Measurements from ENCODE around the gene SLC6A3.

DNA sequence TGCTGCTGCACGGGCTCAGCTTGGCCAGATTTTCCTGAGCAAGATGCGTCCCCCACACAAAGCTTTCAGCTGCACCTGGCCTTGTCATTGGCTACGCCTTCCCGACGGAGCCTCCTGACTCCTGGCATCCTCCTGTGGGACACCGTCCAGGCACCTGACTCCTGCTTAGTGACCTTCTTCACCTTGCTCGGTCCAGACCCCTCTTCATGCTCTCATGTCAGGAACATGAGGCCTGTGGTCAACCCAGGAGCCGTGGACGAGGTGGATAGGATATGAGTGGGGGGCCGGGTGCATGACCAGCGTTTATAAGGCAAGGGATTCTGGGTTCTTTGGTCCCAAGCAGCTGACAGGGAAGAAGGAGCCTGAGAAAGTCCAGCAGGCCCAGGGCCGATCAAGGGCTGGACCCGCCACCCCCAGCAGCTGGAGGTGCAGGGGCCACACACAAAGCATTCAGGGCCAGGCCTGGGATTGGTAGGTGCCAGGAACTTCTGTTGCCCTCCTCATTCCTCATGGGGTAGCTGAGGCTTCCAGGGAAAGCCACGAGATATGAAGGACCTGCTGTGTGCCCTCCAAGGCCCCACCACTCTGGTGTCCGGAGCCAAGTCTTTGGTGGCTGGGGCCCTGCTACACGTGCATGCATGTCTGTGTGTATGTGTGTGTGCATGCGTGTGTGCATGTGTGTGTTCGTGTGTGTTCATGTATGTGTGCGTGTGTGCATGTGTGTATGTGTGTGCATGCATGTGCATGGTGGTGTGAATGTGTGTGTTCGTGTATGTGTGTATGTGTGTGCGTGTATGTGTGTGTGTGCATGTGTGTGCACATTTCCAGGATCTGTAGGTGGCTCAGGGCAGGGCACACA lies 34.9 kb downstream of the SLC6A3 start:
- TF ChIP-seq, protein P1, sequence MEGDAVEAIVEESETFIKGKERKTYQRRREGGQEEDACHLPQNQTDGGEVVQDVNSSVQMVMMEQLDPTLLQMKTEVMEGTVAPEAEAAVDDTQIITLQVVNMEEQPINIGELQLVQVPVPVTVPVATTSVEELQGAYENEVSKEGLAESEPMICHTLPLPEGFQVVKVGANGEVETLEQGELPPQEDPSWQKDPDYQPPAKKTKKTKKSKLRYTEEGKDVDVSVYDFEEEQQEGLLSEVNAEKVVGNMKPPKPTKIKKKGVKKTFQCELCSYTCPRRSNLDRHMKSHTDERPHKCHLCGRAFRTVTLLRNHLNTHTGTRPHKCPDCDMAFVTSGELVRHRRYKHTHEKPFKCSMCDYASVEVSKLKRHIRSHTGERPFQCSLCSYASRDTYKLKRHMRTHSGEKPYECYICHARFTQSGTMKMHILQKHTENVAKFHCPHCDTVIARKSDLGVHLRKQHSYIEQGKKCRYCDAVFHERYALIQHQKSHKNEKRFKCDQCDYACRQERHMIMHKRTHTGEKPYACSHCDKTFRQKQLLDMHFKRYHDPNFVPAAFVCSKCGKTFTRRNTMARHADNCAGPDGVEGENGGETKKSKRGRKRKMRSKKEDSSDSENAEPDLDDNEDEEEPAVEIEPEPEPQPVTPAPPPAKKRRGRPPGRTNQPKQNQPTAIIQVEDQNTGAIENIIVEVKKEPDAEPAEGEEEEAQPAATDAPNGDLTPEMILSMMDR (IDR thresholded peaks at IDR 0.05), result no peak
- TF ChIP-seq POLR2A (IDR thresholded peaks at IDR 0.05), result no peak

All from uterus (tissue), 2 donors.